MM.1S (cell line): Measurements from ENCODE around the gene OR13J1.

Experiments used
- DNase-seq: peaks from one replicate; pipeline ENCODE4 v3.0.0-alpha.2; 2015
- H2AFZ ChIP-seq: fragments of 300-600 bp; sonication (generic); 2 replicates; pipeline ENCODE4 v1.6.0; 2016; ENCODE audit warnings: antibody characterized with exemption, low read length
- H3F3A ChIP-seq: fragments of 300-600 bp; sonication (generic); 2 replicates; pipeline ENCODE4 v1.6.1; 2016; ENCODE audit warnings: mild to moderate bottlenecking, antibody characterized with exemption, low read length, moderate library complexity, mixed read lengths; ENCODE audit not compliant: insufficient read depth
- H3K27ac ChIP-seq: fragments of 300-600 bp; sonication (generic); 2 replicates; pipeline ENCODE4 v1.5.1; 2016; ENCODE audit warnings: mild to moderate bottlenecking, low read length
- H3K27me3 ChIP-seq: fragments of 300-600 bp; sonication (generic); replicated peaks from 2 replicates; pipeline ENCODE4 v1.6.0; 2016; ENCODE audit warnings: low read length; ENCODE audit not compliant: insufficient read depth
- H3K36me3 ChIP-seq: fragments of 300-600 bp; sonication (generic); replicated peaks from 2 replicates; pipeline ENCODE4 v1.6.1; 2016; ENCODE audit warnings: mild to moderate bottlenecking, low read length, mixed read lengths; ENCODE audit not compliant: insufficient read depth
- H3K4me1 ChIP-seq: fragments of 300-600 bp; sonication (generic); 2 replicates; pipeline ENCODE4 v1.6.1; 2016; ENCODE audit warnings: low read length, mixed read lengths
- H3K4me2 ChIP-seq: fragments of 300-600 bp; sonication (generic); 2 replicates; pipeline ENCODE4 v1.6.0; 2016; ENCODE audit warnings: low read depth, low read length
- H3K4me3 ChIP-seq: fragments of 300-600 bp; sonication (generic); 2 replicates; pipeline ENCODE4 v1.5.1; 2016; ENCODE audit warnings: low read length, mixed read lengths
- H3K79me2 ChIP-seq: fragments of 300-600 bp; sonication (generic); 2 replicates; pipeline ENCODE4 v1.6.1; 2016; ENCODE audit warnings: mixed run types, low read length, mixed read lengths
- H3K9ac ChIP-seq: fragments of 300-600 bp; sonication (generic); 2 replicates; pipeline ENCODE4 v1.6.1; 2016; ENCODE audit warnings: low read length, mixed read lengths
- H3K9me2 ChIP-seq: fragments of 300-600 bp; sonication (generic); replicated peaks from 2 replicates; pipeline ENCODE4 v1.6.1; 2016; ENCODE audit warnings: mild to moderate bottlenecking, low read length, mixed read lengths; ENCODE audit not compliant: insufficient read depth
- H3K9me3 ChIP-seq: fragments of 300-600 bp; sonication (generic); replicated peaks from 2 replicates; pipeline ENCODE4 v1.6.1; 2016; ENCODE audit warnings: mild to moderate bottlenecking, low read length, mixed read lengths; ENCODE audit not compliant: insufficient read depth
- H4K20me1 ChIP-seq: fragments of 300-600 bp; sonication (generic); 2 replicates; pipeline ENCODE4 v1.6.1; 2016; ENCODE audit warnings: mild to moderate bottlenecking, low read length, moderate library complexity, mixed read lengths; ENCODE audit not compliant: insufficient read depth
- CTCF ChIP-seq: fragments of 300-600 bp; sonication (generic); IDR thresholded peaks from 2 replicates; pipeline ENCODE4 v1.5.1; 2016; ENCODE audit warnings: antibody characterized with exemption, low read length, mixed read lengths
- EZH2 ChIP-seq: fragments of 300-600 bp; sonication (generic); optimal IDR thresholded peaks from 2 replicates; pipeline ENCODE3; 2017; ENCODE audit warnings: low read depth, mild to moderate bottlenecking, antibody characterized with exemption, low read length, mixed read lengths
- EZH2phosphoT487 ChIP-seq: fragments of 300-600 bp; sonication (generic); IDR thresholded peaks from 2 replicates; pipeline ENCODE4 v1.6.1; 2018; ENCODE audit warnings: antibody characterized with exemption, low read length

OR13J1 gene

GRCh38 chr9:35905051-35905781, 35.0 kb upstream of the OR13J1 start:
- DNase-seq = no peak
- no peak overlapping the region for H3K9ac ChIP-seq
- TF ChIP-seq EZH2 (no peak), EZH2phosphoT487 (no peak), CTCF (no peak)
- H3K4me2 ChIP-seq = no peak overlapping the region
- H3K9me2 ChIP-seq = no peaks in the 10 kb centered on the region
- H3K9me3 ChIP-seq = no peaks in the 10 kb centered on the region
- no peaks in the 10 kb centered on the region for H3K79me2 ChIP-seq
- no peak overlapping the region for H3K4me3 ChIP-seq
- H2AFZ ChIP-seq = no peak overlapping the region
- no peaks in the 10 kb centered on the region for H3F3A ChIP-seq
- H3K4me1 ChIP-seq = peaks cover 13% of the 10 kb centered on the region
- no peak overlapping the region for H3K27ac ChIP-seq
- H3K36me3 ChIP-seq = no peaks in the 10 kb centered on the region
- H3K27me3 ChIP-seq = no peaks in the 10 kb centered on the region
- H4K20me1 ChIP-seq = no peaks in the 10 kb centered on the region

- Histone ChIP-seq H3K79me2 (no peaks in the 10 kb centered on the region), H3K4me2 (no peak overlapping the region), H3K9me2 (no peaks in the 10 kb centered on the region), H4K20me1 (no peaks in the 10 kb centered on the region), H3K27ac (no peak overlapping the region), H3F3A (no peaks in the 10 kb centered on the region), H3K9ac (no peak overlapping the region), H2AFZ (no peak overlapping the region), H3K4me1 (peaks cover 15% of the 10 kb centered on the region), H3K27me3 (no peaks in the 10 kb centered on the region), H3K9me3 (no peaks in the 10 kb centered on the region), H3K4me3 (no peak overlapping the region), H3K36me3 (no peaks in the 10 kb centered on the region)
- DNase-seq = no peak
- TF ChIP-seq CTCF (no peak), EZH2 (no peak), EZH2phosphoT487 (no peak)
These were observed 34.1 kb upstream of the OR13J1 start for GRCh38 chr9:35904338-35904737.

GRCh38 chr9:35903049-35903448, 32.8 kb upstream of the OR13J1 start:
- no peaks in the 10 kb centered on the region for H4K20me1 ChIP-seq
- peaks cover 28% of the 10 kb centered on the region for H3K4me1 ChIP-seq
- peak; percentile 85 for DNase-seq
- 0 out of 2 replicates have a peak overlapping the region, but pooled peaks have one; percentile 21 for H3K4me2 ChIP-seq
- no peak overlapping the region for H3K27ac ChIP-seq
- H3F3A ChIP-seq = 0 out of 2 replicates have a peak, but pooled peaks cover under 1% of the 10 kb centered on the region
- no peaks in the 10 kb centered on the region for H3K27me3 ChIP-seq
- H3K79me2 ChIP-seq = no peaks in the 10 kb centered on the region
- H3K9me3 ChIP-seq = no peaks in the 10 kb centered on the region
- no peak overlapping the region for H3K9ac ChIP-seq
- no peak overlapping the region for H2AFZ ChIP-seq
- TF ChIP-seq EZH2 (no peak), CTCF (peak; percentile 72)
- no peaks in the 10 kb centered on the region for H3K36me3 ChIP-seq
- no peak overlapping the region for H3K4me3 ChIP-seq
- no peaks in the 10 kb centered on the region for H3K9me2 ChIP-seq
